Activated naive CD8-positive, alpha-beta T cell (primary cell): ENCODE measurements around the gene SGCA.
A peak's percentile ranks its signal among the peaks of the same experiment; 100 is the strongest.

Experiments used
- H3K27ac Mint-ChIP-seq: one replicate; pipeline ENCODE4 v1.8.0; 2021; ENCODE audit warnings: mixed read lengths
- H3K27me3 Mint-ChIP-seq: one replicate; pipeline ENCODE4 v1.8.0; 2021; ENCODE audit warnings: mixed read lengths
- H3K36me3 Mint-ChIP-seq: one replicate; pipeline ENCODE4 v1.8.0; 2021; ENCODE audit warnings: mixed read lengths
- H3K4me1 Mint-ChIP-seq: one replicate; pipeline ENCODE4 v1.8.0; 2021; ENCODE audit warnings: low read depth, mixed read lengths
- H3K4me3 Mint-ChIP-seq: one replicate; pipeline ENCODE4 v1.8.0; 2021; ENCODE audit warnings: mild to moderate bottlenecking, mixed read lengths
- H3K9me3 Mint-ChIP-seq: one replicate; pipeline ENCODE4 v1.8.0; 2021; ENCODE audit warnings: low read depth, mixed read lengths

SGCA gene

GRCh38 chr17:50165066-50165465 lies 739 bp upstream of the SGCA start:
- Mint-ChIP-seq H3K4me1 (peaks cover 48% of the 10 kb centered on the region), H3K27me3 (no peaks in the 10 kb centered on the region), H3K9me3 (no peaks in the 10 kb centered on the region), H3K36me3 (no peaks in the 10 kb centered on the region), H3K4me3 (no peak overlapping the region), H3K27ac (no peak overlapping the region)

- Mint-ChIP-seq H3K9me3 (no peaks in the 10 kb centered on the region), H3K27ac (no peak overlapping the region), H3K4me1 (peaks cover 48% of the 10 kb centered on the region), H3K36me3 (no peaks in the 10 kb centered on the region), H3K4me3 (no peak overlapping the region), H3K27me3 (no peaks in the 10 kb centered on the region)
Measured at GRCh38 chr17:50165466-50165865, 339 bp upstream of the SGCA start.

- Mint-ChIP-seq H3K9me3 (no peaks in the 10 kb centered on the region), H3K36me3 (no peaks in the 10 kb centered on the region), H3K27me3 (no peaks in the 10 kb centered on the region), H3K27ac (no peak overlapping the region), H3K4me1 (peaks cover 39% of the 10 kb centered on the region), H3K4me3 (no peak overlapping the region)
Measured at GRCh38 chr17:50166518-50167181, 845 bp downstream of the SGCA start.

- Mint-ChIP-seq H3K27me3 (no peaks in the 10 kb centered on the region), H3K36me3 (no peaks in the 10 kb centered on the region), H3K27ac (no peak overlapping the region), H3K9me3 (no peaks in the 10 kb centered on the region), H3K4me1 (peaks cover 32% of the 10 kb centered on the region), H3K4me3 (no peak overlapping the region)
Measured at GRCh38 chr17:50167371-50167770, 1.6 kb downstream of the SGCA start.

DNA sequence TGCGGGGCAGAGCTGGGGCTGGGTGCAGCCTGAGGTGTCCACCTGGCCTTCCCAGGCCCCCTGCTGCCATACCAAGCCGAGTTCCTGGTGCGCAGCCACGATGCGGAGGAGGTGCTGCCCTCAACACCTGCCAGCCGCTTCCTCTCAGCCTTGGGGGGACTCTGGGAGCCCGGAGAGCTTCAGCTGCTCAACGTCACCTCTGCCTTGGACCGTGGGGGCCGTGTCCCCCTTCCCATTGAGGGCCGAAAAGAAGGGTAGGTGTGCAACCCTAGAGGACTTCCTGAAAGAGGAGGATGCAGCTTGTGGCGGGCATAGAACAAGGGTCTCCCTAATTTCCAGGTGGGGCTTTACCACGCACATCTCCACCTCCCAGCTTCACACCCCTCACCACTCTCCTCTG lies 2.5 kb downstream of the SGCA start:
- Mint-ChIP-seq H3K36me3 (no peaks in the 10 kb centered on the region), H3K27me3 (no peaks in the 10 kb centered on the region), H3K4me1 (peaks cover 24% of the 10 kb centered on the region), H3K4me3 (no peak overlapping the region), H3K27ac (no peak overlapping the region), H3K9me3 (no peaks in the 10 kb centered on the region)

DNA sequence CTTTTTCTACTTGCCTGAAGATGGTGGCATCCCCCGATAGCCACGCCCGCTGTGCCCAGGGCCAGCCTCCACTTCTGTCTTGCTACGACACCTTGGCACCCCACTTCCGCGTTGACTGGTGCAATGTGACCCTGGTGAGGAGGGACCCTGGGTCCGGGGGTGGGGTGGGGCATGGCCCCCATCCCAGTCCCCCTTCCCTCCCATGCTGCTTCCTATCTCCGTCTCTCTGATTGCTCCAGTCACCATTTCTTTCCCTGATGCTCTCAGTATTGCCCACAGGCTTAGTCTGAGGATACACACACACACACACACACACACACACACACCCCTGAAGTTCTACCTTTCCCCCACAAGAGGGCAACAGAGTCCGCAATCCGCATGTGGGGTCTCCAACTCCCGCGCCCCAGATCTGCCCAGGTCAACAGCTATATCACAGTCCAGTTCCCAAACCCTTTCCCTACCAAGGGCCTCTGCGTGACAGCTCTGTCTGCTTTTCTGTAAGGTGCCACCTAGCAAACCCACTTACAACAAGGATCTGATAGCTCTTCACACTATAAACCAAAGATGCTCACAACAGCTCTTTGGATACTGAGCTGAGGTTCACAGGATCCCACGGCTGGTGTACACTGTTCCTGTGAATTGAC lies 3.4 kb downstream of the SGCA start:
- Mint-ChIP-seq H3K4me1 (peaks cover 16% of the 10 kb centered on the region), H3K36me3 (no peaks in the 10 kb centered on the region), H3K27ac (peak overlapping the region; percentile 75), H3K9me3 (no peaks in the 10 kb centered on the region), H3K4me3 (peak overlapping the region; percentile 48), H3K27me3 (no peaks in the 10 kb centered on the region)

GRCh38 chr17:50169881-50170459 lies 4.2 kb downstream of the SGCA start:
- Mint-ChIP-seq H3K9me3 (no peaks in the 10 kb centered on the region), H3K27me3 (no peaks in the 10 kb centered on the region), H3K4me3 (no peak overlapping the region), H3K27ac (no peak overlapping the region), H3K4me1 (peaks cover 16% of the 10 kb centered on the region), H3K36me3 (no peaks in the 10 kb centered on the region)

DNA sequence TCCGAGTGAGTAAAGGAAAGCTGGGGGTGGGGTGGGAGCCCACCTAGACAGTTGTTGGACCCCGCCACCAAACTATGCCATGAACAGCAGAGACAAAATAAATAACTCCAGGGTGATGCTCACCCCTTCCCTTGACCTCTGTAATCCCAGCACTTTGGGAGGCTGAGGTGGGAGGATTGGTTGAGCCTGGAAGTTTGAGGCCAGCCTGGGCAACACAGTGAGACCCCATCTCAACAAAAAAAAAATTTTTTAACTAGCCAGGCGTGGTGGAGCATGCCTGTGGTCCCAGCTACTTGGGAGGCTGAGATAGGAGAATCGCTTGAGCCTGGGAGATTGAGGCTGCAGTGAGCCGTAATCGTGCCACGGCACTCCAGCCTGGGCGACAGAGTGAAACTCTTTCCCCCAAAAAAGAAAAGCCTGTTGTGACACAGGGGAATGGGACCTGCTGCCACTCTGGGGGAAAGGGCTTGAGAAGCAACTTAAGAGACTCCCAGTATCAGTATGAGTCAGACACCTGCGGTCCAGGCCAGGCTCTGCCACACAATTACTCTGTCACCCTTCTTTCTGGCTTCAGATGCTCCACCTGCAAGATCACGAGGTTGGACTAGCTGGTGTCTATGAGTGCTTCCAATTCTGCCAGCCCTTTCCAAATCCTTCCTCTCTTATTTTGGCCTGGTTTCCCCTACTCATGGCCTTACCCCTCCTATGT lies 5.0 kb downstream of the SGCA start:
- Mint-ChIP-seq H3K4me1 (peaks cover 16% of the 10 kb centered on the region), H3K27me3 (no peaks in the 10 kb centered on the region), H3K4me3 (no peak overlapping the region), H3K27ac (no peak overlapping the region), H3K36me3 (no peaks in the 10 kb centered on the region), H3K9me3 (no peaks in the 10 kb centered on the region)

DNA sequence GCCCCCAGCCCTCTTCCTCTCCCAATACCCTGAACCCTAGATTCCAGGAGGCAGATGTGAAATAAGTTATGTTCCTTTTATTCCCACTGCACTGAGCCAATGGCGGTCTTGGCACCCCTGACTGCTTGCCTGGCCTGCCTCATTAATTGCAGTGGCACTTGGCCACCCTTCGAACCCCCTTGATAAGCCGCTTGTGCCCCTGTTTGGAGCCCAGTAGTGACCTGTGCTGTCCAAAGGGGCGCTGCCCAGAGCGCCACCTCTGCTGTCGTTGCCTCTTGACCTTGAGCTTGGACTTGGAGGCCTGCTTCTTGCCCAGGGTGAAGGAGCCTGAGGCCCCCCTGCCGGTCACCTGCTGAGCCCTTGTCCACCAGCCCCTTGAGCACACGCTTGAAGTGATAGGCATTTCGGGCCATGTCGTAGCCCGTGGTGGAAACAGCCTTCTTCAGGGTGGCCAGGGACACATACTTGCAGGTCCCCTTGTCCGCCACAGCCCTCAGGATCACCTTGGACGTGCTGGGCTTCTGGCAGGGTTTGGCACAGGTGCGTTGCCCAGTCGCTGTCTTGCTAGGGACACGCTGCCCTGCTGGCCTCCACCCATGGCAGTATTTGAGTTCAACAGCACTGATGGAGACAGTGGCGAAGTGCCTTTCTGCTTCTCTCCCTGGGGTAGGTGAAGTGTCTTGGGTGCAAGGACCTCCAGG lies 5.7 kb downstream of the SGCA start:
- Mint-ChIP-seq H3K36me3 (no peaks in the 10 kb centered on the region), H3K27me3 (no peaks in the 10 kb centered on the region), H3K4me3 (no peak overlapping the region), H3K9me3 (no peaks in the 10 kb centered on the region), H3K27ac (no peak overlapping the region), H3K4me1 (peaks cover 16% of the 10 kb centered on the region)

- peaks cover 16% of the 10 kb centered on the region for H3K4me1 Mint-ChIP-seq
- no peak overlapping the region for H3K27ac Mint-ChIP-seq
- H3K27me3 Mint-ChIP-seq = no peaks in the 10 kb centered on the region
- H3K36me3 Mint-ChIP-seq = no peaks in the 10 kb centered on the region
- no peak overlapping the region for H3K4me3 Mint-ChIP-seq
- H3K9me3 Mint-ChIP-seq = no peaks in the 10 kb centered on the region
Measured at GRCh38 chr17:50172130-50172529, 6.3 kb downstream of the SGCA start.

DNA sequence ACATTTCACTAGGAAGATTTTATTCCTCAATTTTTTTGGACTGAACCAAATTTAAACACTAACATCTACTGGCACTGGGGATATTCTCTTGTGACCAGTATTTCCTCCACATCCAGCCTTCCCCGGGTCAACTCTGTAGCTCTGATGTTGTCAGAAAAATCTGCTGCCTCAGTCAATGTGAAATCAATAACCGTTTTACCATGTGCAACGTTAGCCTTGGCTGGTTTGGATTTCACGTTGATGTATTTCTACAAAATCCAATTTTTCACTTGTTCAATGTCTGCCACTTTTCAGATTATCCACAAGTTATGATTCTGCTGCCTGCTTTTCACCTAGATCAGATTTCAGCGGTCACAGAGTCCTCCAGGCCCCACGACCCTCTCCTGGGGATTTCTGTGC lies 7.1 kb downstream of the SGCA start:
- Mint-ChIP-seq H3K4me3 (no peak overlapping the region), H3K9me3 (no peaks in the 10 kb centered on the region), H3K27ac (no peak overlapping the region), H3K36me3 (no peaks in the 10 kb centered on the region), H3K4me1 (peaks cover 15% of the 10 kb centered on the region), H3K27me3 (no peaks in the 10 kb centered on the region)

DNA sequence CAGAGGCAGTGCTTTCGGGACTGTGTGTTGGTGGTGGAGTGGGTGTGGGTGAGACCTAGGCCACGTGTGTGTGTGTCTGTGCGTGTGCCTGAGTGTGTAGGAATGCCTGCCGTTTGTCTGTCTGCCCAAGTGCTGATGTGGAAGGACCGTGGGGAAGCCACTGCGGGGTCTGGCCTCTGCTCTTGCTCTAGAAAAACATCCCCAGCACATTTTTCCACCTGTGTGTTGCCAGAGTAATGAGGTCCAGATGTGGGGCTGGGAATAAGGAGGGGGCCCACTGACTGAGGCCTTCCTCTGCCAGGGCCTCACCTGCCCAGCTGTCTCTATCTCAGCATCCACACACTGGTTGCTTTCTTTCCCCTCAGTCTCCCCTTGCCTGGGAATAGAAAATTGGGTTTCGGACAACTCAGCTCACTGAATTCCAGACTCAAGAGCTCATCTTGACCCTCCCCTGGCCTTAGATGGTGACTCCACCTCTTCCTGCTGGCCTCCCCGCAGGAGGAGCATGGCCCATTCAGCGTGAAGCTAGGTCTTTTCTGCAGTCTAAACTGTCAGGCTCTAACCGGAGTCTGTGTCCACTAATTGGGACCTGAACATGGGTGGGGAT lies 7.6 kb downstream of the SGCA start:
- Mint-ChIP-seq H3K9me3 (no peaks in the 10 kb centered on the region), H3K4me1 (peaks cover 17% of the 10 kb centered on the region), H3K4me3 (no peak overlapping the region), H3K27me3 (no peaks in the 10 kb centered on the region), H3K27ac (no peak overlapping the region), H3K36me3 (no peaks in the 10 kb centered on the region)

- Mint-ChIP-seq H3K9me3 (no peaks in the 10 kb centered on the region), H3K4me3 (no peak overlapping the region), H3K27ac (no peak overlapping the region), H3K36me3 (no peaks in the 10 kb centered on the region), H3K4me1 (peaks cover 8% of the 10 kb centered on the region), H3K27me3 (no peaks in the 10 kb centered on the region)
Measured at GRCh38 chr17:50174444-50174843, 8.6 kb downstream of the SGCA start.

- Mint-ChIP-seq H3K4me1 (peaks cover 5% of the 10 kb centered on the region), H3K27me3 (no peaks in the 10 kb centered on the region), H3K4me3 (no peak overlapping the region), H3K36me3 (no peaks in the 10 kb centered on the region), H3K9me3 (no peaks in the 10 kb centered on the region), H3K27ac (no peak overlapping the region)
Measured at GRCh38 chr17:50175035-50175807, 9.4 kb downstream of the SGCA start.
